GM18519 (cell line): ENCODE measurements around the gene LRRC19.

Source experiments
- ATAC-seq: cut with Tn5 transposase; IDR thresholded peaks from one replicate; pipeline ENCODE4 v1.9.1; 2021; ENCODE audit warnings: mild to moderate bottlenecking, moderate library complexity; ENCODE audit not compliant: unreplicated experiment, low FRiP score

LRRC19 gene

DNA sequence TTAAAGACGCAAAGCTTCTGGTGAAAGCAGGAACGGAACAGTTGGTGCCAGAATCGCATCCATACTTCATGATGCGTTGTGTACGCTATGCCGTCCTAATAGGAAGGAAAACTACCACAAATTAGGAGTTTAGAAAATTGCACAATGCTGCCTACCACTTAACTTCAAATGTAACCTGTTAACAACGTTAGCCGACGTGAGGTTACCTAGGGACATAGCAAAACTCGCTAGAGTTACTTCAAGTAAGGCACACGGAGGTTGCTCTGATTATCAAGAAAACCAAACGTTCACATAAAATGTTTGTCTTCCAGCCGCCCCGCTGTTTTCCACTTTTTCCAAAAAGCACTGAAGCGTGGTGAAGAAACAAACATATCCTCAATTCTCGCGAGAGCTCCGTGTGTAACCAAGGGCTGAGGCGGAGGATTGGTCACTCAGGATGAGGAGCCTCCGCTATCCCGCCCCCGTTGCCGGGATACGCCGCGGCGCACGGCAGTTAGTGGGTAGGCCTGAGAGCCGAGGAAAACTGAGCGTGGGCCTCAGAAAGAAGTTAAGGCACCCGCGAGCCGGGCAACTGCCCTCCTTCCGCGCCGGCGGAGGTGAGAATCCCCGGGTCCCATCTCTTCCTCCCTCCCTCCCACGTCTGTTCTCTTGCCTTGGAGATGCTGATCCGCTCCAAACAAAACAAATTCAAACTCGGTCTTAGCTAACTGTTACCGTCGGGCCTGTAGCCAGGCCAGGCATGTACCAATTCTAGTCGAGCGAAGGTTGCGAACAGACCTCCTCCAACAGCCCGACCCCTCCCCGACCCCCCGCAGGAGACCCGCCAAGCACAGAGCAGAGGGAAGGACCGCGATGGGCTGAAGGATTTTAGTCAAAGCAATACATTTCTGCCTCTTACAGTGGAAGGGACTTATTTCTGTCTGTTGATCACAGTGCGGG is 49.3 kb downstream of the LRRC19 start, which contains the start of gene IFT74:
IFT74 (plus strand) TSS at position 492 of the 939 bp plus-strand sequence. CDS start 5,556 bp downstream, outside the sequence.
- ATAC-seq: peak; percentile 92

DNA sequence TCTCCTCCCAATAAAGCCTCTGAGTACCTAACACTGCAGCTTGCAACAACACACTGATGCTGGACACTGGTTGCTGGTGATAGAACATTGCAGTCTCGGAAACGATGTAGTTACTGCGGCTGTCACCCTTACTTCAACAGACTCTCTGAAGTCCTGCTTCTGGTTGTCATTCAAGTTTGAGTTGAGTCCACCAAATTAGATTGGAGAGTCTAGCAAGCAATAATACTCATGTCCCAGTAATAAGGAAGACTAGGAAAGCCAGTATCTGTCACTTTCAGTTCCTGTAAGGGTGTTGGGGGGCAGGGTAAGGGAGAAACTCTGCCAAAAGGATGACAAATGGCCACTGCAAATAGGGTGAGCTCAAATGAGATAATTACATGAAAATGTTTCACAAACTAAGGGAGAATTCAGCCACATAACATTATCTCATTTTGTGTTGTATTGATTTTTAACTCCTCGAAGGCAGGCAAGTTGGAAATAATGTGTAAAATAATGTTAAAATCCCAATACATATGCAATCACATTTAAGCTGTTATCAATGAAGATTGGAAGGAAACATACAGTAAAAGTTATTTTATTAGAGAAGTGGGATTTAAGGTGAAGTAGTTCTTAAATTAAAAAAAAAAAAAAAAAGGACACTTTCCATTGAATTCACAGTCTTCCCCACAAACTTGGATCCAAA is 50.1 kb downstream of the LRRC19 start:
- ATAC-seq: peak; percentile 27

DNA sequence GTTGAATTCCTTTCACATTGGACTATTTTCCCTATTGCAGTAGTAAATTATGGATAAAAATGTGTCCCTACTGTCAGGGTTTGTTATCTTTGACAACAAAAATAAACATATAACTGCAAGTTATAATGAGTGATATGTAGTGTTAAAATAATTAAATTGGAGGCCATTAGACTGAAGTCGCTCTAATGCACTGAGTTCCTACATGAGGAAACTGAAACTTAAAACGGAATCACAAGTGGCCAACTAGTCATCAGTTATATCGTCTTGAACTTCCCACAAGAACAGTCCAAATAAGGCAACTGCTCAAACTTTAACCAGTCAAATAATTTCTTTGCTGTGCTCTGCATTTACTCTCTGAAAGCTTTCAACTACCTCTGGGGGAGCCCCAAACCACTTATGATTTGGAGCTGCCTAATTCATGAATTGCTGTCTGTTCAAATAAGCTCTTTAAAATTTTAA is 51.4 kb downstream of the LRRC19 start:
- peak; percentile 38 for ATAC-seq

DNA sequence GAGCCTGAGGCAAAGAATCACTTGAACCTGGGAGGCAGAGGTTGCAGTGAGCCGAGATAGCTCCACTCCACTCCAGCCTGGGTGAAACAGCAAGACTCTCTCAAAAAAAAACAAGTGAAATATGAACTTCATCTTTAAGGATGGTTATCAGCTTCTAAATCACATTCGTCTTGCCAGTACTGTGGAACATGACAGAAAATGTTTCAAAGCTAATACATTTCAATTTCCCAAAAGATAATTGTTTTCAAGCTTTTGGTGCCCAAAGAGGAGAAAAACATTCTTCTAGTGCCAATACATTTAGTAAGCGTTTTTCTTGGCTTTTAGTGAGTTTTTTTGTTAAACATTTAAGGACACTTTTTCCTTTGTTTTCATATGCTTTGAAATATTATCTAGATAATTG is 53.7 kb downstream of the LRRC19 start:
- ATAC-seq: no peak

DNA sequence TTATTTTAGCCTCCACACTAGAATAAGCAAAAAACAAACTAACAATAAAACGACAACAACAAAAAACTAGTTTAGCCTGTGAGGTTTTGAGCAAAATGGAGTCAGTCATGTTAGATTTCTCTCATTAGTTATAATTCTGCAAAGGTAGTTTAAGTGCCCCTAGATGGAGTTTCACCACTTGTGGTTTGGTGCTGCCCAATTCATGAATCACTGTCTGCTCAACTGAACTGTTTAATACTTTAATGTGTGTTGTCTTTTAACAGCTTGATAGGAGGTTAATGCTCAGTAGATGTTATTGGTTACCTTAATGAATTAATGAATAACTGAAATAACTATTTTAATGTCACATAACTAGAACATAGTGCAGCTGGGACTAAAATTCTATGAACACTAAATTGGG is 55.0 kb downstream of the LRRC19 start:
- no peak for ATAC-seq

DNA sequence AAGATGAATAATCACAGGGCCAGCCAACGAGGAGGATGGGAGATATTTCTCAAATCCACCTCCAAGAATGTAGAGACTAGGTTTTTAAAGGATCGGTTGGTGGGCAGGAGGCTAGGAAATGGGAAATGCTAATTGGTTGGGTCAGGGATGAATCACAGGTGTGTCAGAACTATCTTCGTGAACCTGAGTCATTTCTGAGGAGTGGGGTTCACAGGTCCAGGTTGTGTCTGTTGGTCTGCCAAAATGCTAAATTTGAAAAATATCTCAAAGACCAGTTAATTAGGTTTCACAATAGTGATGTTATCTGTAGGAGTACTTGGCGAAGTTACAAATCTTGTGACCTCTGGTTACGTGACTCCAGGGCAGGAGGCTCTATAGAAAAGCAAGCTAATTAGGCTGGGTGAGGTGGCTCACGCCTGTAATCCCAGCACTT is 55.8 kb downstream of the LRRC19 start:
- no peak for ATAC-seq

DNA sequence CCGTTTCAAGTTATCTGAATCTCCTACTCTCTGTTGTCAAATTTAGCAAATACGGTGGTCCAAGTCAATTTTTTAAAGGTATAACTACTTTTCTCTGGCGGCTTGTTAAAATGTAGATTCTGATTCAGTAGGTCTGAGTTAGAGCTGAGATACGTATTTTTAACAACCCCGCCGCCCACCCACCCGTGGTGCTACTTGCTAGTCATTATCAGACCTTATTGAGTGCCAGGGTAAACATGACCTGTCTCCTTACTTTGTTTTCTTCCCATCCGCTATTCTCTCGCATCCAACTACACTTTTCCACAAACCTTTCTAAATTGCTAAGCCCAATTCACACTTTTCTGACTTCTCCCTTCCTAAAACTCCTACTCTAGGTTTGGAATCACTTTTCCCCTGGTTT is 57.7 kb downstream of the LRRC19 start:
- no peak for ATAC-seq

DNA sequence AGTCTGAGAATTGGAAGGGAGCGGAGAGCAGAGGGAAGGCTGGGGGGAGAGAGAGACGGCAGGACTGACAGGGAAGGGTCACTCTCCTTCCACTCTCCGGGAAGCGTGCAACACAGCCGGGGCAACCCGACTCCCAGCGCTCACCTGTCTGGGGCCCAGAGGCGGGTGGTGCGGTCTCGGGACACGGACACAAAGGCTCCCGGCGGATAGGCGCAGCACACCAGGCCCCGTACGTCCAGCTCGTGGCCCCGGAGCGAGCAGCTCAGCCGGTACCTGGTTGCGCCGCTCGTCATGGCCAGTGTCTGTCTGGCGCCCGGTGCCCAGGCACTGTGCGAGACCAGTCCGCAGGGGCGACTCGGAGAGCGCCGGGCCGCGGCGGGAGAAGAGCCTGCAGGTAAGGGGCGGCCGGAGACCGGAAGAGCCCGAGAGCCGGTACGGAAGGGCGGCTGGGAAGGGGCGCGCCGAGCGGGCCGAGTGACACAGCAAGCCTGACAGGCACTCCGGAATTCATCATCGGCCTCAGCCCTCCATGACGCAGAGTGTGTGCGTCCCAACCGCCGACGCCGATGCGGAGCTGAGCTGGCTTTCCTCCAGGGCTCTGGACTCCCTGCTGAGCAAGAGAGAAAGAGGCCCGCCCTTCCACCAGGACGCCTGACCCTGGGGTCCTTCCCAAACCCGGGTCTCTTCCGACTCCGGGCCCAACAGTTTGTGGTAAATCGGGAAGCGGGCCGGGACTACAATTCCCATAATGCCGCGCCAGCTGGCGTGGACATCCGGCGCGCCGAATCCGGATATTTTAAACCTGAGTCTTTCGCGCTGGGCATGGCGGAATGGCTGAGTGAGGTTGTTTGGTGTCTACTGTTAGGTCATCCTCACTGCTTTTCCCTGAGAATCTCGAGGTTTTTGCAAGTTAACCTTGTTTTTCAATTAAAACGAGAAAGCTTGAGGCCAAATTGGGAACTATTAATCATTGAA is 58.4 kb downstream of the LRRC19 start, which contains the start of gene PLAA:
PLAA (minus strand) TSS at position 490 of the 975 bp plus-strand sequence; CDS start at position 293, 197 bp downstream.
- ATAC-seq: peak; percentile 98

DNA sequence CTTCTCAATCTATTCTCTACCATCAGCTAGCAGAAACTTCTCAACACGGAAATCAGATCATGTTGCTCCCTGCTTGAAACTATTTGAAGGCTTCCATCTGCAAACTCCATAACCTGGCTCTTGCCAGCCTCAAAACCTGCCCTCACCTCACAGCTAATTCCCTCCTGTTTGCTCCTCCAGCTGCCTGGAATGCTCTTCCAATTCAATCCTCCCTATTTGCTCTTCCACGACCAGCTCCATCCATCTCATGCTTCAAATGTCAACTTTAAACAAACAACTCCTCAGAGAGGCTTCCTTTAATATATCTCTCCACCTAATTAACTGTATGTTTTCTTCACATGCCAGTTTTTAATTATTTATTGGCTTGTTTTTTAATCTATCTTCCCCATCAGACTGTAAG is 59.9 kb downstream of the LRRC19 start:
- no peak for ATAC-seq
